ENCODE measurements around the gene SORBS1. TPM values are rescaled to one million over a fixed set of nuclear protein-coding genes. Genes with fewer than 3 reads are reported as not detected.
"Not testable (repeated sequence)": the region's sequence is repeated elsewhere in the genome, so short reads cannot be mapped to it uniquely, and the experiment has no call there.

The SORBS1 gene
- total RNA-seq, 2 experiments from 2014 or later, result 0.57 to 3.1 TPM

DNA sequence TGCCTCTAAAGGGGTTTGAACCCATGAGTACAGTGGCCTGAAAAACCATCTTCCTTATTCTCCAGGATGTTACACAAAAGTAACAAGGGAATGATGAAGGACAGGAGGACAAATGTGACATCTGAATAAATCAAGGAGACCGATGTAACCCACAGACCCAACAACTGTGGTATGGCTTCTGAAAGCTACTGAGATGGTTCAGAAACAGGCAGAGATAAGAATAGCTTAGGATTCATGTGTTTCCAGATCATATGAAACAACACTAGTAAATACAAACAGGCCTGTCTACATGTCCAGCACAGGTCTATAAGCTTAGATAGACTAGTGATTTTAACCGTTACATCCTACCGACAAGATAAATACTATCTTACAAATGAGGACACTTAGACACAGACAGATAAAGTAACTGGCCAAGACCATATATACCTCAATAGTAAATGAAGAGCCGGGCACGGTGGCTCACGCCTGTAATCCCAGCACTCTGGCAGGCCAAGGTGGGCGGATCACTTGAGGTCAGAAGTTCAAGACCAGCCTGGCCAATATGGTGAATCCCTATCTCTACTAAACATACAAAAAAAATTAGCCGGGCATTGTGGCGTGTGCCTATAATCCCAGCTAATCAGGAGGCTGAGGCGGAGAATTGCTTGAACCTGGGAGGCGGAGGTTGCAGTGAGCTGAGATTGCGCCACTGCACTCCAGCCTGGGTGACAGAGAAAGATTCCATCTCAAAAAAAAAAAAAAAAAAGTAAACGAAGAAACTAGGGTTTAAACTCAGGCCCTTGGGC, 88.7 kb downstream of the SORBS1 start:
- no peaks in the 10 kb centered on the region for H4K20me1 ChIP-seq (ENCODE audit: insufficient read depth, low read length)
- H3K4me3 ChIP-seq (ENCODE audit: low read depth, low read length, poor library complexity, severe bottlenecking), result no peak overlapping the region
- H3K27ac ChIP-seq (ENCODE audit: low read depth, low read length, poor library complexity, severe bottlenecking), result no peak overlapping the region
- no peak for TF ChIP-seq CTCF (conservative IDR thresholded peaks at IDR 0.05; ENCODE audit: low read length)
- DNase-seq (ENCODE audit: low spot score), result no peak
- no TSS peak for BruUV-seq (replicated peaks)
- ChIA-PET CTCF (ENCODE audit: unreplicated experiment) (no interaction called here), POLR2A (interaction anchor here (0.5 kb wide), 1 partner anchor 14 kb away, joined by 3 read pairs; no protein-coding TSS in a partner anchor)
- no peaks in the 10 kb centered on the region for H3K79me2 ChIP-seq (ENCODE audit: insufficient read depth, low read depth, low read length)
- no peaks in the 10 kb centered on the region for H3K9me2 ChIP-seq (ENCODE audit: insufficient read depth, low read length)
- H3K36me3 ChIP-seq (ENCODE audit: insufficient read depth, low read length), result no peaks in the 10 kb centered on the region
- no peak overlapping the region for H3K4me2 ChIP-seq (ENCODE audit: low read length)
- H2AFZ ChIP-seq (ENCODE audit: low read length), result no peak overlapping the region
- no peaks in the 10 kb centered on the region for H3K4me1 ChIP-seq (ENCODE audit: insufficient read depth, low read length, poor library complexity, severe bottlenecking)
- no peaks in the 10 kb centered on the region for H3K9me3 ChIP-seq (ENCODE audit: low read length)
- intact Hi-C loops (cut with micrococcal nuclease; ENCODE audit: unreplicated experiment), result no loop called here

DNA sequence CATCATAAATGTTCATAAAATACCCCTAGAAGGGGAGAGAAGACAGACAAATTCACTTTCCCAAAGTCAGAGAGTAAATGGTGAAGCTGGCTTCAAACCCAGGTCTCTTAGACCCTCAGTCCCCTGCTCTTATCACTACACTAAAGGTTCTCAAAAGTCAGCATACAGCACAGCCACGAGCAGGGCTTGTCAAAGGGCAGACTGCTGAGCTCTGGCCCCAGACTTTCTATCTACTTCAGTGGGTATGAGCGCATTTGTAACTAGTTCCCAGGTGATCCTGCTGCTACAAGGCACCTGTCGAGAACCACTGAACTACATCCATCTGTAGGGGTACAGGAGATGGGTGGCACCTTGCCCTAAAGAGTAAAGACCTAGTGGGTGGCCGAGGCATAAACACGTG, 91.5 kb downstream of the SORBS1 start:
- no peak for DNase-seq (ENCODE audit: low spot score)
- Histone ChIP-seq H3K27ac (ENCODE audit: low read depth, low read length, poor library complexity, severe bottlenecking) (no peak overlapping the region), H4K20me1 (ENCODE audit: insufficient read depth, low read length) (no peaks in the 10 kb centered on the region), H3K4me2 (ENCODE audit: low read length) (no peak overlapping the region), H3K4me1 (ENCODE audit: insufficient read depth, low read length, poor library complexity, severe bottlenecking) (no peaks in the 10 kb centered on the region), H3K9me2 (ENCODE audit: insufficient read depth, low read length) (no peaks in the 10 kb centered on the region), H2AFZ (ENCODE audit: low read length) (no peak overlapping the region), H3K36me3 (ENCODE audit: insufficient read depth, low read length) (no peaks in the 10 kb centered on the region), H3K9me3 (ENCODE audit: low read length) (no peaks in the 10 kb centered on the region), H3K79me2 (ENCODE audit: insufficient read depth, low read depth, low read length) (no peaks in the 10 kb centered on the region), H3K4me3 (ENCODE audit: low read depth, low read length, poor library complexity, severe bottlenecking) (no peak overlapping the region)
- no TSS peak for BruUV-seq (replicated peaks)
- intact Hi-C loops (cut with micrococcal nuclease; ENCODE audit: unreplicated experiment), result no loop called here
- ChIA-PET CTCF (ENCODE audit: unreplicated experiment) (no interaction called here), POLR2A (interaction anchor here (0.6 to 0.7 kb wide), 2 partner anchors 185 to 815 kb away, joined by 3 read pairs; no protein-coding TSS in a partner anchor)
- TF ChIP-seq EZH2phosphoT487 (IDR thresholded peaks at IDR 0.05; ENCODE audit: borderline replicate concordance, low read depth, low read length), result no peak
- TF ChIP-seq CTCF (conservative IDR thresholded peaks at IDR 0.05; ENCODE audit: low read length), result no peak

DNA sequence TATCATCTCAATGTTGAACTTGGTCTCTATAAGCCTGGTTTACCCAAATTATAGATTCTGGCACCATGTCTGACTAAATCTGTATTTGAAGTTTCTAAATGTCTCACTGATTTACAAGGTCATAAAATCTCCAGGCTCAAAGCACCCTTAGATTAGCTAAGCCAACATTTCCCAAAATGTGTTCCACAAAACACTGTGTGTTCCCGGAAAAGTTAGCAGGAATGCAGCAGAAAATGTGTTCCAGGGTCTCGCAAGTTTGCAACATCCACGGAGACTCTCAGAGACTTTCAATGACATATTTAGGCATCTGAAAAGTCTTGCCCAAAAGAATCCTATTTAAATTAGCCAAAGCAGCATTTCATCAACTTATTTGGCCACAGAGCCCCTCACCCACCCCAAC, 91.9 kb downstream of the SORBS1 start:
- Histone ChIP-seq H3K27ac (ENCODE audit: low read depth, low read length, poor library complexity, severe bottlenecking) (no peak overlapping the region), H3K4me2 (ENCODE audit: low read length) (no peak overlapping the region), H3K36me3 (ENCODE audit: insufficient read depth, low read length) (no peaks in the 10 kb centered on the region), H3K9me3 (ENCODE audit: low read length) (no peaks in the 10 kb centered on the region), H2AFZ (ENCODE audit: low read length) (no peak overlapping the region), H3K4me1 (ENCODE audit: insufficient read depth, low read length, poor library complexity, severe bottlenecking) (no peaks in the 10 kb centered on the region), H3K4me3 (ENCODE audit: low read depth, low read length, poor library complexity, severe bottlenecking) (no peak overlapping the region), H4K20me1 (ENCODE audit: insufficient read depth, low read length) (no peaks in the 10 kb centered on the region), H3K79me2 (ENCODE audit: insufficient read depth, low read depth, low read length) (no peaks in the 10 kb centered on the region), H3K9me2 (ENCODE audit: insufficient read depth, low read length) (no peaks in the 10 kb centered on the region)
- TF ChIP-seq EZH2phosphoT487 (IDR thresholded peaks at IDR 0.05; ENCODE audit: borderline replicate concordance, low read depth, low read length), result no peak
- TF ChIP-seq CTCF (conservative IDR thresholded peaks at IDR 0.05; ENCODE audit: low read length), result no peak
- BruUV-seq (replicated peaks), result no TSS peak
- ChIA-PET CTCF (ENCODE audit: unreplicated experiment) (no interaction called here), POLR2A (interaction anchor here (0.6 to 0.7 kb wide), 2 partner anchors 184 to 815 kb away, joined by 3 read pairs; no protein-coding TSS in a partner anchor)
- no peak for DNase-seq (ENCODE audit: low spot score)
- intact Hi-C loops (cut with micrococcal nuclease; ENCODE audit: unreplicated experiment), result no loop called here

- H3K36me3 ChIP-seq (ENCODE audit: insufficient read depth, low read length); H3K79me2 ChIP-seq (ENCODE audit: insufficient read depth, low read depth, low read length); intact Hi-C loops (cut with micrococcal nuclease; ENCODE audit: unreplicated experiment); H4K20me1 ChIP-seq (ENCODE audit: insufficient read depth, low read length); H3K4me2 ChIP-seq (ENCODE audit: low read length); H2AFZ ChIP-seq (ENCODE audit: low read length); H3K27ac ChIP-seq (ENCODE audit: low read depth, low read length, poor library complexity, severe bottlenecking); H3K9me2 ChIP-seq (ENCODE audit: insufficient read depth, low read length); H3K9me3 ChIP-seq (ENCODE audit: low read length); H3K4me3 ChIP-seq (ENCODE audit: low read depth, low read length, poor library complexity, severe bottlenecking); H3K4me1 ChIP-seq (ENCODE audit: insufficient read depth, low read length, poor library complexity, severe bottlenecking); DNase-seq (ENCODE audit: low spot score); BruUV-seq (replicated peaks); CTCF ChIA-PET (ENCODE audit: unreplicated experiment): not testable (repeated sequence)
- POLR2A ChIA-PET, result interaction anchor here (0.7 to 1.2 kb wide), 2 partner anchors 15 to 51 kb away, joined by 3 read pairs; no protein-coding TSS in a partner anchor
Observed at GRCh38 chr10:95467642-95468041, 93.5 kb downstream of the SORBS1 start.
